ENCODE results near the gene TAF1D. TPM values are rescaled to one million over a fixed set of nuclear protein-coding genes. Genes with fewer than 3 reads are reported as not detected.

Gene TAF1D
- total RNA-seq, 1 donor from 2014 or later: 148 TPM

- intact Hi-C loops (cut with DNase I): no loop called here
- TF ChIP-seq POLR2AphosphoS5 (IDR thresholded peaks at IDR 0.05; ENCODE audit: insufficient read depth in 1 of 2, low read depth in 1 of 2) (no peak), POLR2A (IDR thresholded peaks at IDR 0.05) (no peak), CTCF (IDR thresholded peaks at IDR 0.05) (no peak)
- Histone ChIP-seq H3K9me3 (no peaks in the 10 kb centered on the region), H3K36me3 (peaks cover 0 to 34% of the 10 kb centered on the region in 2 donors), H3K4me1 (peaks cover 48% of the 10 kb centered on the region), H3K4me3 (peak overlapping the region; percentile 77 to 78), H3K27ac (peak overlapping the region; percentile 86), H3K27me3 (no peaks in the 10 kb centered on the region)
- DNase-seq (ENCODE audit: extremely low spot score in 2 of 2): no peak
Observed at GRCh38 chr11:93740730-93741093, 583 bp downstream of the TAF1D start.

- no peak for DNase-seq (ENCODE audit: extremely low spot score in 2 of 2)
- Histone ChIP-seq H3K36me3 (peaks cover 0 to 39% of the 10 kb centered on the region in 2 donors), H3K27me3 (no peaks in the 10 kb centered on the region), H3K4me3 (peak overlapping the region; percentile 77 to 78), H3K9me3 (no peaks in the 10 kb centered on the region), H3K27ac (peak overlapping the region; percentile 86), H3K4me1 (peaks cover 48% of the 10 kb centered on the region)
- no peak for TF ChIP-seq POLR2A (IDR thresholded peaks at IDR 0.05)
- TF ChIP-seq POLR2AphosphoS5 (IDR thresholded peaks at IDR 0.05; ENCODE audit: insufficient read depth in 1 of 2, low read depth in 1 of 2): no peak
- TF ChIP-seq CTCF (IDR thresholded peaks at IDR 0.05): no peak
- intact Hi-C loops (cut with DNase I): no loop called here
Observed at GRCh38 chr11:93740031-93740729, 1.1 kb downstream of the TAF1D start.

GRCh38 chr11:93738647-93739081 lies 2.6 kb downstream of the TAF1D start:
- DNase-seq (ENCODE audit: extremely low spot score in 2 of 2): no peak
- Histone ChIP-seq H3K4me1 (peaks cover 57% of the 10 kb centered on the region), H3K36me3 (peaks cover 1 to 54% of the 10 kb centered on the region in 2 donors), H3K27ac (peak overlapping the region; percentile 5), H3K27me3 (no peaks in the 10 kb centered on the region), H3K9me3 (no peaks in the 10 kb centered on the region), H3K4me3 (peak overlapping the region in 1 of 2 donors; percentile 77)
- intact Hi-C loops (cut with DNase I): no loop called here
- TF ChIP-seq POLR2AphosphoS5 (IDR thresholded peaks at IDR 0.05; ENCODE audit: insufficient read depth in 1 of 2, low read depth in 1 of 2) (no peak), CTCF (IDR thresholded peaks at IDR 0.05) (no peak), POLR2A (IDR thresholded peaks at IDR 0.05) (no peak)

- no peak for DNase-seq (ENCODE audit: extremely low spot score in 2 of 2)
- H3K27ac ChIP-seq: peak overlapping the region; percentile 5
- H3K9me3 ChIP-seq: no peaks in the 10 kb centered on the region
- H3K4me1 ChIP-seq: peaks cover 57% of the 10 kb centered on the region
- peaks cover 5 to 57% of the 10 kb centered on the region in 2 donors for H3K36me3 ChIP-seq
- intact Hi-C loops (cut with DNase I): no loop called here
- TF ChIP-seq POLR2AphosphoS5 (IDR thresholded peaks at IDR 0.05; ENCODE audit: insufficient read depth in 1 of 2, low read depth in 1 of 2) (no peak), CTCF (IDR thresholded peaks at IDR 0.05) (no peak), POLR2A (IDR thresholded peaks at IDR 0.05) (no peak)
- H3K27me3 ChIP-seq: no peaks in the 10 kb centered on the region
- H3K4me3 ChIP-seq: no peak overlapping the region
Observed at GRCh38 chr11:93737904-93738612, 3.2 kb downstream of the TAF1D start.

GRCh38 chr11:93736129-93736528 lies 5.2 kb downstream of the TAF1D start:
- peaks cover 5 to 76% of the 10 kb centered on the region in 2 donors for H3K36me3 ChIP-seq
- intact Hi-C loops (cut with DNase I): no loop called here

More at GRCh38 chr11:93736129-93736528, 5.2 kb downstream of the TAF1D start:
- H3K4me1 ChIP-seq: peaks cover 57% of the 10 kb centered on the region
- no peaks in the 10 kb centered on the region for H3K27me3 ChIP-seq
- H3K27ac ChIP-seq: no peak overlapping the region
- no peak for DNase-seq (ENCODE audit: extremely low spot score in 2 of 2)
- no peak for TF ChIP-seq POLR2A (IDR thresholded peaks at IDR 0.05)
- TF ChIP-seq POLR2AphosphoS5 (IDR thresholded peaks at IDR 0.05; ENCODE audit: insufficient read depth in 1 of 2, low read depth in 1 of 2): no peak
- TF ChIP-seq CTCF (IDR thresholded peaks at IDR 0.05): no peak
- H3K4me3 ChIP-seq: no peak overlapping the region
- H3K9me3 ChIP-seq: no peaks in the 10 kb centered on the region
